GM12873 (cell line): Measurements from ENCODE around the gene NXPE3.

Experiments
- TF ChIP-seq, protein P1 (sequence below): IDR thresholded peaks from 2 replicates; pipeline ENCODE4 v1.5.1; 2012; ENCODE audit warnings: low read depth, mild to moderate bottlenecking, moderate library complexity, low read length, control low read depth; ENCODE audit not compliant: insufficient read depth; ENCODE audit errors: missing control alignments

The NXPE3 gene

DNA sequence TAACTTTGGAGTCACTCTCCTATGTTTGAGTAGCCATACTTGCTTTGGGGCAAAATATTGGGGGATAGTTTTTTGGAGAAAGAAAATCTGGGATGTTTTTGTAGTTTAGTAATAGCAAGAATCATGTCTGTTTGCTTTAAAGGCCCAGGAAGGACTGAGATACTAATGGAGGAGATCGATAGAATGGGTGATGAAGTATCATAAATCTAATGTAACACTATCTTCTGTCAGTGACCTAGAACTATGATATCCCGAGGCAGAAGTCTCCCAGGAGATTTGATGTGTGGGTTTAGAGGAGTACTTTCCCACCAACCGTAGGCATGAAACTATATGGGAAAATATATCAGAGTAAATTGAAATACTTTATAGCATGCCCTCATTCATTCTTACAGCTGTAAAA lies 49.3 kb downstream of the NXPE3 start:
- TF ChIP-seq, protein P1, sequence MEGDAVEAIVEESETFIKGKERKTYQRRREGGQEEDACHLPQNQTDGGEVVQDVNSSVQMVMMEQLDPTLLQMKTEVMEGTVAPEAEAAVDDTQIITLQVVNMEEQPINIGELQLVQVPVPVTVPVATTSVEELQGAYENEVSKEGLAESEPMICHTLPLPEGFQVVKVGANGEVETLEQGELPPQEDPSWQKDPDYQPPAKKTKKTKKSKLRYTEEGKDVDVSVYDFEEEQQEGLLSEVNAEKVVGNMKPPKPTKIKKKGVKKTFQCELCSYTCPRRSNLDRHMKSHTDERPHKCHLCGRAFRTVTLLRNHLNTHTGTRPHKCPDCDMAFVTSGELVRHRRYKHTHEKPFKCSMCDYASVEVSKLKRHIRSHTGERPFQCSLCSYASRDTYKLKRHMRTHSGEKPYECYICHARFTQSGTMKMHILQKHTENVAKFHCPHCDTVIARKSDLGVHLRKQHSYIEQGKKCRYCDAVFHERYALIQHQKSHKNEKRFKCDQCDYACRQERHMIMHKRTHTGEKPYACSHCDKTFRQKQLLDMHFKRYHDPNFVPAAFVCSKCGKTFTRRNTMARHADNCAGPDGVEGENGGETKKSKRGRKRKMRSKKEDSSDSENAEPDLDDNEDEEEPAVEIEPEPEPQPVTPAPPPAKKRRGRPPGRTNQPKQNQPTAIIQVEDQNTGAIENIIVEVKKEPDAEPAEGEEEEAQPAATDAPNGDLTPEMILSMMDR: no peak

DNA sequence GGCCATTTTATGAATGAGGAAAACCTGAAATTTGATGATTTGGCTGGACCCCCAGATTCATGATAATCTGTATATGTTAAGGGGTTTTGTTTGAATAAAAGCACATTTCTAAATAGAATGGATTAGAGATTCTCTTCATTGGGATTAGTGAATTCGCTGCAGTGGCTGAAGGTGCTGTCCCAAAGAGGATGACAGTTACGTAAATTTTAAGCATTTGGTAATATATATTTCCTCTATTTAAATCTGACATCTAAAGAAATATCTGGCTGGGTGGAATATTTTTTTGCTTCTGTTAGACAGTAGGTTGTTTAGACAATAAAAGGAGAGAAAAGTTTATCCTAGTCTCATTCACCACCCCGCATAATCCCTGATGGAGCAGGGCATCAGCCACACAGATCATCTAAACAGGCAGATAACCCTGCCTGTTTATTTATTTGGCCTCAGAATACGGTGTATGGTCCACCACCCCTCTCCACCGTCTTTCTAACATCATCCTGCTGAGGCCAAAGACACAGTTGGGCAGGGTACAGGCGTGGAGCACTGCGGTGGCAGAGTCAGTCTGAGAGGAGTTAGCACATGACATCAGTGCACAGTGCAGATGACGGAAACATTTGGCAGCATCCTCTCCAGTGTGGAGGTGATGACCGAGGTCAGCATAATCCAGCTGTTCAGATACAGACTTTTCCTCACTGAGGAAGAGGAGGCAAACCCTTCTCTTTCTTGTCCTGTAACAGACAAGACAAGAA lies 49.9 kb downstream of the NXPE3 start:
- TF ChIP-seq, protein P1: no peak

DNA sequence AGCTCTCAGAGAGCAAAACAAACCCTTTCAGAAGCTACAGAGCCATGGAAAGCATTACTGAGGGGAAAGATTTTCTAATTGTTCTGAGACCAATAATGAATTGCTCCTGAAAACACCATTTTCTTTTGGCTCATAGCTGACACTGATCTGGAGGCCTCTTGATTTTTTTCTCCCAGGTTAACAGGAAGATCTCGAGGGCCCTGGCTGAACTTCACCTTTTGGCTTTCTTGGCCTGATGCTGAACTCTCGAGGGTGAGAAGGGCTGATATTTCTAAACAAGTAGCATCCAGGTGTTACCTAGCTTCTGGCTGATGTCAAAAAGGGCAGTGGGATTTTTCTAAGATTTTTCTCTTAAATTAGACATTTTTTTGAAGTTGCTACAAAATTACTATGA lies 50.4 kb downstream of the NXPE3 start:
- TF ChIP-seq, protein P1: no peak

DNA sequence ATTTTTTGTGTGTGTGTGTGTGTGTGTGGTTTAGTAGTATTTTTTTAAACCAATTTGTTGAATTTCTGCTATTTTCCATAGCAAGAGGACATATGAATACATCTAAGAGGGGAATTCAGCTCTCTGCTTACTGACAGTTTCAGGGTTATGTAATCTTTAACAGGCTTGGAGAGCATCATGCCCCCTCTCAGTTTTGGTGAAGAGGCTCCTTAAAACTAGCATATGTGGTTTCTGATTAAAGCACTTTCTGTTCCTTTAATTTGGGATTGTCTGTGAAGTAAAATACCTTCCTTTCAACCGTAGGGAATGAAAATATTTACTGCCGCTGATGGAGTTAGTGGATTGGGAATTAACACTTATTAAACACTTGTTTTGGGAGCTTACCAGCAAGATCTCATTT lies 50.9 kb downstream of the NXPE3 start:
- TF ChIP-seq, protein P1: no peak

DNA sequence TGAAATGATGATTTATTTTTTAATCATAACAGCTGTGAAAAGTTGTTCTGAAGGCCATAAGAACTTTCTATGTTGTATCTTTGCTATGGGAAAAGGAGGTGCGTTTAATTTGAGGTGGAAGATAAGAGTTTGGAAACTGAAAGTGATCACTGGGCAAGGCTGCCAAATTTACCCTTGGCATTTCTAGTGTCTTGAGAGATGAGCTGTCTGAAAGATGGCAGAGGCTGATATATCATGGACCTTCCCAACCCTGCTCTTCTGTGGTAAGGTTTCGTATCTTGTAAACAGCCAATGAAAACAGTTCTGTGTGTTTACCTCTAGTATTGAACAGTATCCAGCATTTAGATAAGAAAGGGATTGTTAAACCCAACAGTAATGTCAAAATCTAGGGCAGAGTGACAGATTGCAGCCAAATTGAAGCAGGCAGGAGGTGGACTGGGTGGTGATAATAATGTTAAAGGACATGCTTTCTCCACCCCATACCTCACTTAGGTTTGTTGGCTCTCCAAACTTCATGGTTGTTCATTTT lies 54.5 kb downstream of the NXPE3 start:
- TF ChIP-seq, protein P1: no peak

DNA sequence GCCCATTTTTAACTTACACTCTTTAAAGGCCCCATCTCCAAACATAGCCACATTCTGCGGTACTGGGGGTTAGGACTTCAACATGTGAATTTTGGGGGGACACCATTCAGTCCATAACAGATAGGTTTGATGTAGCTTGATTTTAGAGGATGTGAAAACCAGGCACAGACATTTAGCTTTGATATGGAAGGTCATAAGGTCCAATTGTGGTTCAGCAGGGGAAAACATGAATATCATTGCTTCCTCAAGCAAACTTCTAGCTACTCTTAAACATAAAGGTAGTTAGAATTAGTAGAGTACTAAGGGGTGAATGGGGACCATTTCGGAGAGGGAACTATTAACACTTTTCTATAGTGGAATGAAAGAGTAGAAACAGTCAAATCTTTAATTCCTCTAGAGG lies 56.7 kb downstream of the NXPE3 start:
- TF ChIP-seq, protein P1: no peak

DNA sequence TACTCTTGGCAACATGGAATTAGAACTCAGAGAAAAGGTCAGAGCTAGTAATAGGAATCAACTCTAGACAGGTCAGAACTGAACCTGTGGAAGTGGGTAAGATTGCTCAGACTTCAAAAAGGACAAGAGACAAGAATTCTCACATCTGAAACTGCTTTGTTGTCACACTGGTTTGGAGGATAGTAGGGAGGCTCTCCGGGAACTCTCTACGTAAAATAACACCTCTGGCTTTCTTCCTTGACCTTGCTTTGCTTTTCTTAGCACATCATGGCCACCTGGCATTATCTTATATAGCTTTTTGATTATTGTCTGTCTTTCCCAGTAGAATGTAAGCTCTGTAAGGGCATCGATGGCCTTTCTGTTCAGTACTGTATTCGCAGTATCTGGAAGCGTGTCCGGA lies 57.1 kb downstream of the NXPE3 start:
- TF ChIP-seq, protein P1: no peak
